Amniotic epithelial cell (primary cell): Measurements from ENCODE around the gene LRCH4.
"Not testable (repeated sequence)": the region's sequence is repeated elsewhere in the genome, so short reads cannot be mapped to it uniquely, and the experiment has no call there.

ENCODE experiments used
- DNase-seq: peaks from one replicate; pipeline ENCODE4 v3.0.0-alpha.2; 2010; ENCODE audit warnings: low read depth

The LRCH4 gene

DNA sequence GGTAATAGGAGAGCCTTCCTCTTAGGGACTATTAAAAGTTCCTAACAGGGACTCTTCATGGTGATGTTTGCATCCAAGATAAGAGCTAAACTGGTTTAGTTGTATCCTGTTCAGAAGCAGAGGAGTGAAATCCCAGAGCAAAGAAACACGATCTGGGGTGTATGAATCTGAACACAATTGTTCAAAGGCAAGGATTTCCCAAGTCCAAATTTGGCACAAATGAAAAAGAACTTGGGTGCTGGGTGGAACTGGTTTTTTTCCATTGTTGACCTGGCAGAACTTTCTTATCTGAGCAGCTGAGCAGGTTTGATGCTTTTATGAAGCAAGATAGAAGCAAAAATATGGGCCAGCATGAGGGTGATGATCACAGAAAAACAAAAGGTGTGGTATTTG lies 41.0 kb downstream of the LRCH4 start:
- peak; percentile 71 for DNase-seq

DNA sequence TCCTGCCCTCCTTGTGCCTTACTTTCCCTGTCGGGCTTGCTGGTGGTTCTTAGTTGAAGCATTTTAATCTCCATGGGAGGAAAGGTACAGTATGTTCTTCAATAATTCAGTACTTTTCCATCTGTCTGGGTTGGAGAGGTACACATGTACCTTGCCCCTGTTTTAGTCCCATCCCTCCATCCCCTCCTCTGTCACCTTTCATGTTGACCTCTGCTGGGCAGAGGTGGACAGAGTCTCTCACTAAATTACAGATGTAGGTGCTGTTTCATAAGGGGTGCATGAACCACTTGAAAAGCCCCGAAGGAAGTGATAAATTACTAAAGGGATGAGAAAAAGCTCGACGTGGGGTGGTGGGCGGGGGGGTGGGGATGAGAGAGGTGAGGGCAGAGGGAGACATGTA lies 41.5 kb downstream of the LRCH4 start:
- DNase-seq: no peak

DNA sequence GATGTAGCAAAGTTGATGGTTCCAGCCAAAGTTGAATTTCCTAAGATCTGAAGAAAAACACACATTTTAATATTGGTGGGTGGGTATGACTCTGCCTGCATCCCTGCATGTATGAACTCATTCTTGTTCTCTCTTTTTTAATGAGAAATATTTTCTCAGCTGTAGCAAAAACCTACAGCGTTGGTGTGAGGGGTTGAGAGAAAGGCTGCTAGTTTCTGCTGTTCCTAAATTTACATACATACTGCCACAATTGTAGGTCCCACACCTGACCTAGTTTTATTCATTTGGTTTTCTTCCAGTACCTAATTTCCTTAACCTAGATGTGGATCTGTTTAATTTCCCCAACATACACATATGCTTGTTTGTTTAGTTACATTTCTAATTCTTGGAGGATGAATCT lies 42.3 kb downstream of the LRCH4 start:
- no peak for DNase-seq

DNA sequence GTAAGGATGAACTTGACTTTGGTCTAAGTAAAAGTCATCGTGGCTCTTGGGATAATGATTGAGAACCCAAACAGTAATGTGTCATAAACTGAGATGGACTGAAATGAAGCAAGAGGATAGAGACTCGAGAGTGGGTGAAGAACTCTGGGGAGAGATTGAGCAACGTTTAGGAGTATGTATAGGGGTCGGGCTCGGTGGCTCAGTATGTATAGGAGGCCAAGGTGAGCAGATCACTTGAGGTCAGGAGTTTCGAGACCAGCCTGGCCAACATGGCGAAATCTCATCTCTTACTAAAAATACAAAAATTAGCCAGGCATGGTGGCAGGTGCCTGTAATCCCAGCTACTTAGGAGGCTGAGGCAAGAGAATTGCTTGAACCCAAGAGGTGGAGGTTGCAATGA lies 44.6 kb downstream of the LRCH4 start:
- DNase-seq: peak; percentile 31

DNA sequence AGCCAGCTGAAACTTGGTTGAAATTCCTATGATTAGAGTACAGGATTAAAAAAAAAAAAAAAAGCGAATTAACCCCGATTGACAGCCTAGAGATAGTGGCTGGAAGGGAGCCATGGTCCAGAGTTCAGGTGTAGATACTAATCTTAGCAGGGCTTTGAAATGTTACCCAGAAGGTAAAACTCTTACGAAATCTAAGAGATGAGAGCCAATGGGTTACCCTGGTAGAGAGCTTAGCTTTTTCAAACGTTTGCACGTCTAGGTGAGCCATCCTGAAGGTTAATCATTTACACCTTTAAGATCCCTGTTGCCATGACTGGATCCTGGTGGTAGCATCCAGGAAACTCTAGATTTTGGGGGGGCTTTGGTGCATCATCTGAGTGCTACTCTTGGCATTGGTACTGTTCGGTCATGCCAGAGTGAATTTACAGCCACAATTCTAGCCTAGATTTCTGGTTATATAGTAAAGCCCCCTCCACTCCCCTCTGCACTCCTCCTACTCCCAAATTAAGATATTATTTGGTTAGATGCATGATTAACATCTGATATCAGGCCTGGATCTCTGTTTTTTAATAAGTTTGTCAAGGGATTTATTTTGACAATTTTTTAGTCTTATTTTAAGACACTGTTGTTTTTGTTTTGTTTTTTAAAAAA lies 45.7 kb downstream of the LRCH4 start:
- DNase-seq: no peak

DNA sequence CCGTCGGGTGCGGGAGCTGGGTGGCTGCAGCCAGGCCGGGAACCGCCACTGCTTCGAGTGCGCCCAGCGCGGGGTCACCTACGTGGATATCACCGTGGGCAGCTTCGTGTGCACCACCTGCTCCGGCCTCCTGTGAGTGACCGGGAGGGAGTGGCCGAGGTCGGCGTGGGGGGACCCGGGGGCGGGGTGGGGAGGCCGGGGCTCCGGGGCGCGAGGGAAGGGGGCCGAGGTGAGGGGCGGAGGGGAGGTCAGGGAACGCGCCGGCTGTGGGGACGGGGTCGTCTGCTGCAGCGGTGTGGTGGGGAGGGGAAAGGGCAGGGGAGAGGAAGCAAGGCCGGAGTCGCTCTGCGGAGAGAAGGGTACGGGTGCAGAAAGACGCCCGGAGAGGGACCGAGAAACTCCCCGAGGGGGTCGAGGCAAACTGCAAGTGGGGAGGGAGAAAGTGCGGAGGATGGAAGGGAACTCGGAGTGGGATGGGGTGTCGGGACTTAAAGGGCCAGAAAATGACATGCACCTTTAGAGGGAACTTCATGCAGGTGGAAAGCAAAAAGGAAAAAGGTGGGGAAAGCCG lies 46.4 kb downstream of the LRCH4 start:
- DNase-seq: no peak

DNA sequence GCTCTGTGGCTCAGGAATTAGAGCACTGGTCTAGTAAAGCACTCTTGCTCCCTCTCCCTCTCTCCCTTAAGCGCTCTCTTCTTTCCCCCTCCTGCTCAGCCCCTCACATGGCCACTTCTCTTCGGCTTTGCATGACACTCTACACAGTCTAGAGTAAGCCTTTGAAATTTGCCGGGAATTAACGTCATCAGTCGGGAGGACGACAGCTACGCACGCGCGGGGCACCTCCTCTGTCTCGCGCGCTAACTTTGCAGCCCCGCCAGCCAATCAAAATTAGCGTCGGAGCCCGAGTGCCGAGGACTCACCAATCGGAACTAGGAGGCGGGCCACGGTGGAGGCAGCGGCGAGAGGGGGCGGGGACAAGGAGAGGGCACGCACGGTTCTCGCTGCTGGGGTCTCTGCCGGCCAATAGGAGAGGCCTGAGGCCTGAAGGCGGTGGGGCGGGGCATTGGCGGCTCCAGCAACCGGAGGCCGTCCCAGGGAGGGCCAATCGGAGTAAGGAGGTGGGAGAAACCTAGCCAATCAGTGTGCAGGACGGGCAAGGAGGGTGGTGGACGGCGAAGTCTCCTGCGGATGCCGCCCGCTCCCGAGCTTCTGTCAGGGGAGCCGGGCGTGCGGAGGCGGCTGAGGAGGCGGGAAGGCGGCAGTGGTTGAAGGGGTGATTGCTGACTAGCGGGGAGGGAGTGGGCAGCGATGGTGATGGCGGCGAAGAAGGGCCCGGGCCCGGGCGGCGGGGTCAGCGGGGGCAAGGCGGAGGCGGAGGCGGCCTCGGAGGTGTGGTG lies 47.1 kb downstream of the LRCH4 start, which contains the start of gene AGFG2:
Gene AGFG2, plus strand, starts transcription at position 550 of the 782 bp plus-strand sequence. Its CDS starts 144 bp downstream, at position 694.
- DNase-seq: peak; percentile 99

DNA sequence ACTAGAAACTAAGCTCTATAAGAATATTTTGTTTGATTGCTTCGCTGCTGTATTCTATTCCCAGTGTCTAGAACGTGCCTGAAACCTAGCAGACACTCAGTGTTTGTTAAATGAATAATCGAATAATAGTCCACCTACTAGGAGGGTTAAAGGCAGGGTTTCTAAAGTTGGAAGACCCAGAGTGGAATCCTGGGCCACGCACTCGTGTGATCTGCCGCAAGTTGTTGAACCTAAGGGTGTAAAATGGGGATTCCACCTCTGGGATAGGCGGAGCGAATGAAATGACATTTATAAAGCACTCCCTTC lies 47.6 kb downstream of the LRCH4 start:
- DNase-seq: no peak

DNA sequence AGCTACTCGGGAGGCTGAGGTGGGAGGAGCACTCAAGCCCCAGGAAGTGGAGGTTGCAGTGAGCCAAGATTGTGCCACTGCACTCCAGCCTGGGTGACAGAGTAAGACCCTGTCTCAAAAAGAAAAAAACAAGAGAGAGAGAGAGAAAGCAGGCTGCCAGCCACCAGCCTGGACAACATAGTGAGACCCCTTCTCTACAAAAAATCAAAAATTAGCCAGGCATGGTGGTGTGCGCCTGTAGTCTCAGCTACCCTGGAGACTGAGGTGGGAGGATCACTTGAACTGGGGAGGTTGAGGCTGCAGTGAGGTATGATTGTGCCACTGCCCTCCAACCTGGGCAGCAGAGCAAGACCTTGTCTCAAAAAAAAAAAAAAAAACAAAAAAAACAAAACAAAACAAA lies 49.2 kb downstream of the LRCH4 start:
- DNase-seq: not testable (repeated sequence)

DNA sequence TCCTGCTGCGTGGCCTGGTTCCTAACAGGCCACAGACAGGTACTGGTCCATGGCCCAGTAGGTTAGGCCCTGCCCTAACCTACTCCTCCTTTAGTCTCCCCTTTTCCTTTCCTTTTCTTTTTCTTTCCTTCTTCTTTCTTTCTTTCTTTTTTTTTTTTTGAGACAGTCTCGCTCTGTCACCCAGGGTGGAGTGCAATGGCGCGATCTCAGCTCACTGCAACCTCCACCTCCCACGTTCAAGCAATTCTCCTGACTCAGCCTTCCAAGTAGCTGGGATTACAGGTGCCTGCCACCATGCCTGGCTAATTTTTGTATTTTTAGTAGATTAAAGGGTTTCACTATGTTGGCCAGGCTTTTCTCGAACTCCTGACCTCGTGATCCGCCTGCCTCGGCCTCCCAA lies 49.9 kb downstream of the LRCH4 start:
- DNase-seq: not testable (repeated sequence)

DNA sequence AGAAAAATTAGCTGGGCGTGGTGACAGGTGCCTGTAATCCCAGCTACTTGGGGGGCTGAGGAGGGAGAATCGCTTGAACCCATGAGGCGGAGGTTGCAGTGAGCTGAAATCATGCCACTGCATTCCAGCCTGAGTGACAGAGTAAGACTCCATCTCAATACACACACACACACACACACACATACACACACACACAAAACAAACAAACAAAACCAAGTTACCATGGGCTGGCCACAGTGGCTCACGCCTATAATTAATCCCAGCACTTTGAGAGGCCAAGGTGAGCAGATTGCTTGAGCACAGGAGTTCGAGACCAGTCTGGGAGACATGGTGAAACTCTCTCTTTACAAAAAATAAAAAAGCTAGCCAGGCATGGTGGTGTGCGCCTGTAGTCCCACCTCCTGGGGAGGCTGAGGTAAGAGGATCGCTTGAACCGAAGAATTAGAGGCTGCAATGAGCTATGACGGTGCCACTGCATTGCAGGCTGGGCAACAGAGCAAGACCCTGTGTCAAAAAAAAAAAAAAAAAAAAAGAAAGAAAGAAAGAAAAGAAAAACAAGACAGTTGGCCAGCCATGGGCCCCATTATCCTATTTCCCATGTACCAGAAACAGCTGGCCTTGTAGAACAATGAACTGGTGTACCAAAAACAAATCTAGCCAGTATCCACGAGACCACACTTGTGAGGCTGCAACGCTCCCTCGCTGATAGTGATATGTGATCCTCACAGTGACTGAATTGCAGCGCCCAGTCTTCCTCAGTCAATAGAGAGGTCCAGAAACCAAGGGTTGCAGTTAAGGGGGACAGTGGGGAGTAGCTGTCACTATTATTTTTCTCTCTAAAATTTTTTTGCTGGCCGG lies 53.5 kb downstream of the LRCH4 start:
- DNase-seq: no peak

DNA sequence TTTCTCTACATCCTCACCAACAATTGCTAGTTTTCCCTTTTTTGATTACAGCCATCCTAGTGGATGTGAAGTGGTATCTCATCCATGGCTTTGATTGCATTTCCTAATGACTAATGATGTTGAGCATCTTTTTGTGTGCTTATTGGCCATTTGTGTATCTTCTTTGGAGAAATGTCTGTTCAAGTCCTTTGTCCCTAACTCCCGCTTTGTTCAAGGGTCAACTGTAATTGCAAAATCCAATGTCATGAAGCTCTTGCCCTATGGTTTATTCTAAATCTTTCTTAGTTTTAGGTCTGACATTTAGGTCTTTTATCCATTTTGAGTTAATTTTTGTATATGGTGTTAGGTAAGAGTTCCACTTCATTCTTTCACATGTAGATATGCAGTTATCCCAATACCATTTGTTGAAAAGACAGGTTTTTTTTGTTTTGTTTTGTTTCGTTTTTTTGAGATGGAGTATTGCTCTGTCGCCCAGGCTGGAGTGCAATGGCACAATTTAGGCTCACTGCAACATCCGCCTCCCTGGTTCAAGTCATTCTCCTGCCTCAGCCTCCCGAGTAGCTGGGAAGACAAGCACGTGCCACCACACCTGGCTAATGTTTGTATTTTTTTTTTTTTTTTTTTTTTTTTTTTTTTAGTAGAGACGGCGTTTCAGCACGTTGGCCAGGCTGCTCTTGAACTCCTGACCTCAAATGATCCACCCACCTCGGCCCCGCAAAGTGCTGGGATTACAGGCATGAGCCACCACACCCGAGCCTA lies 57.6 kb downstream of the LRCH4 start:
- DNase-seq: not testable (repeated sequence)
